Endothelial cell of umbilical vein (primary cell): ENCODE data around the gene MRPL33. TPM values are rescaled to one million over a fixed set of nuclear protein-coding genes. Genes with fewer than 3 reads are reported as not detected.

Source experiments
- BruUV-seq: library from RNA; stranded (reverse); fragments of 400-500 nt; replicated peaks from 2 replicates; lab custom pipeline; 2021; lab: Mats Ljungman, UMichigan
- CTCF ChIA-PET: fragments of 300-600, 350-600 bp; sonication (Branson Sonifier 250); formaldehyde crosslinking; loops from one replicate; lab custom pipeline; 2021; ENCODE audit warnings: antibody characterized with exemption, inconsistent platforms; lab: Charles Lee
- POLR2A ChIA-PET: fragments of 300-600, 350-600 bp; sonication (Branson Sonifier 250); formaldehyde crosslinking; loops from one replicate; lab custom pipeline; 2021; ENCODE audit warnings: antibody characterized with exemption, inconsistent platforms; lab: Charles Lee
- DNase-seq: peaks from one replicate; pipeline ENCODE4 v3.0.0-alpha.2; 2011; ENCODE audit warnings: low read depth, low spot score
- FAIRE-seq: peaks from 2 replicates; lab custom pipeline; 2011; peaks lifted over from hg19 to GRCh38; lab: Jason Lieb, UNC
- H2AFZ ChIP-seq: 2 replicates; pipeline ENCODE4 v1.6.0; 2012; ENCODE audit warnings: low read depth, low read length, control low read depth, inconsistent platforms
- H3K27ac ChIP-seq: 2 replicates; pipeline ENCODE4 v1.5.1; 2011; ENCODE audit warnings: low read depth, mild to moderate bottlenecking, control low read depth, low read length, moderate library complexity; ENCODE audit not compliant: insufficient read depth
- H3K27me3 ChIP-seq, 2 experiments: 2 replicates each; pipeline versions ENCODE4 v1.6.0 to v1.6.1; 2011; ENCODE audit warnings: low read length in 2 of 2, mixed read lengths in 1 of 2; ENCODE audit not compliant: control insufficient read depth in 2 of 2, insufficient read depth in 2 of 2
- H3K36me3 ChIP-seq, 2 experiments: 2 replicates in 1 of 2; 3 replicates in 1 of 2; pipeline ENCODE4 v1.5.1; 2011; ENCODE audit warnings: low read length in 2 of 2, mild to moderate bottlenecking in 1 of 2, moderate library complexity in 1 of 2; ENCODE audit not compliant: control insufficient read depth in 2 of 2, insufficient read depth in 2 of 2; ENCODE audit errors: extremely low read depth in 1 of 2
- H3K4me1 ChIP-seq: 3 replicates; pipeline ENCODE4 v1.5.1; 2011; ENCODE audit warnings: mild to moderate bottlenecking, low read length; ENCODE audit not compliant: control insufficient read depth, insufficient read depth; ENCODE audit errors: extremely low read depth
- H3K4me2 ChIP-seq: 2 replicates; pipeline ENCODE4 v1.6.1; 2011; ENCODE audit warnings: low read length, control low read depth, mixed read lengths; ENCODE audit not compliant: insufficient read depth
- H3K4me3 ChIP-seq, 3 experiments: fragments of 200-600 bp in 1 of 3; sonication (generic), shearing (Covaris generic) in 1 of 3; replicated peaks in 1 of 3; 2 replicates each; pipeline ENCODE4 v1.5.1; 2011 to 2016; ENCODE audit warnings: control low read depth in 3 of 3, low read length in 3 of 3, mild to moderate bottlenecking in 2 of 3, inconsistent platforms in 1 of 3, low read depth in 1 of 3, moderate library complexity in 1 of 3; ENCODE audit not compliant: insufficient read depth in 1 of 3
- H3K79me2 ChIP-seq: 2 replicates; pipeline ENCODE4 v1.6.0; 2012; ENCODE audit warnings: low read length, inconsistent platforms; ENCODE audit not compliant: control insufficient read depth, insufficient read depth
- H3K9ac ChIP-seq: replicated peaks from 2 replicates; pipeline ENCODE3; 2011; ENCODE audit warnings: low read length, control low read depth; ENCODE audit not compliant: insufficient read depth; ENCODE audit errors: extremely low read depth
- H3K9me1 ChIP-seq: replicated peaks from 3 replicates; pipeline ENCODE4 v1.6.0; 2011; ENCODE audit warnings: mild to moderate bottlenecking, low read length; ENCODE audit not compliant: control insufficient read depth, insufficient read depth; ENCODE audit errors: extremely low read depth
- H3K9me3 ChIP-seq: replicated peaks from 2 replicates; pipeline ENCODE4 v1.5.1; 2012; ENCODE audit warnings: low read length, inconsistent platforms; ENCODE audit not compliant: control insufficient read depth, insufficient read depth
- H4K20me1 ChIP-seq: replicated peaks from 2 replicates; pipeline ENCODE3; 2011; ENCODE audit warnings: mild to moderate bottlenecking, low read length; ENCODE audit not compliant: control insufficient read depth, insufficient read depth; ENCODE audit errors: extremely low read depth
- EZH2 ChIP-seq: IDR thresholded peaks from 2 replicates; pipeline ENCODE4 v1.6.1; 2012; ENCODE audit warnings: borderline replicate concordance, low read depth, mild to moderate bottlenecking, moderate library complexity, low read length, inconsistent platforms; ENCODE audit not compliant: severe bottlenecking
- FOS ChIP-seq: IDR thresholded peaks from 2 replicates; pipeline ENCODE4 v1.6.1; 2011; ENCODE audit warnings: mild to moderate bottlenecking, low read length, moderate library complexity, borderline replicate concordance; ENCODE audit not compliant: insufficient read depth
- GATA2 ChIP-seq: IDR thresholded peaks from 2 replicates; pipeline ENCODE4 v1.7.0; 2011; ENCODE audit warnings: low read depth, mild to moderate bottlenecking, moderate library complexity, mixed read lengths, low read length; ENCODE audit not compliant: insufficient read length, insufficient read depth
- JUN ChIP-seq: IDR thresholded peaks from 2 replicates; pipeline ENCODE4 v1.6.1; 2011; ENCODE audit warnings: borderline replicate concordance, low read depth; ENCODE audit not compliant: insufficient read length, insufficient read depth
- MAX ChIP-seq: IDR thresholded peaks from 2 replicates; pipeline ENCODE4 v1.6.1; 2011; ENCODE audit not compliant: insufficient read depth, insufficient read length
- MYC ChIP-seq: IDR thresholded peaks from one replicate; pipeline ENCODE4 v1.6.1; 2011; ENCODE audit warnings: mild to moderate bottlenecking, low read depth, low read length
- POLR2A ChIP-seq: IDR thresholded peaks from 2 replicates; pipeline ENCODE4 v1.6.1; 2012; ENCODE audit warnings: low read depth, mild to moderate bottlenecking, control low read depth, low read length
- POLR2AphosphoS5 ChIP-seq: IDR thresholded peaks from 2 replicates; pipeline ENCODE4 v1.6.1; 2012; ENCODE audit warnings: low read depth, mild to moderate bottlenecking, control low read depth, low read length, moderate library complexity; ENCODE audit not compliant: insufficient read depth
- dilution Hi-C: fragments of 300-500 bp; cut with MboI; formaldehyde crosslinking; loops from one replicate; pipeline ENCODE4 v1.15.0; 2019; ENCODE audit warnings: low sequenced_read_pairs; ENCODE audit not compliant: extremely low pct_ligation_motif_present
- intact Hi-C: fragments of 100-400 bp; cut with micrococcal nuclease; formaldehyde crosslinking; loops from one replicate; pipeline ENCODE4 v1.10.0; 2022
- polyA plus RNA-seq, 4 experiments: library from polyadenylated mRNA; depleted of rRNA in 3 of 4; stranded (reverse) in 3 of 4; unstranded in 1 of 4; fragments of >200 nt; gene quantifications; 2 replicates each; pipeline versions ENCODE4 v1.2.1 to v1.2.3, GENCODE V29; 2011 to 2012; ENCODE audit warnings: missing spikeins in 1 of 4
- total RNA-seq: library from RNA; stranded (reverse); gene quantifications from 2 replicates; pipeline ENCODE4 v1.2.3, GENCODE V29; 2021
- TF ChIP-seq, protein P1 (sequence below), 2 donors: IDR thresholded peaks; 1 replicate in 1 of 2; 2 replicates in 1 of 2; pipeline ENCODE4 v1.5.1; 2011; ENCODE audit warnings: low read length in 2 of 2, mild to moderate bottlenecking in 2 of 2, moderate library complexity in 2 of 2, control low read depth in 1 of 2, inconsistent platforms in 1 of 2, low read depth in 1 of 2; ENCODE audit not compliant: insufficient read depth in 1 of 2; ENCODE audit errors: extremely low read depth in 1 of 2

The MRPL33 gene
- total and polyA plus RNA-seq, 2 donors (not counting 3 experiments of a cell fraction or from before 2014, with no cell fraction given) = 36.1 to 97.4 TPM

- POLR2A ChIA-PET = no interaction called here
- CTCF ChIA-PET = interaction anchor here (0.9 to 2.9 kb wide), 32 partner anchors 9 to 715 kb away, joined by 3 to 20 read pairs (median 5); partner anchors contain the start of genes BABAM2 and RBKS
Measured at GRCh38 chr2:27754831-27755230, 16.7 kb upstream of the MRPL33 start.

DNA sequence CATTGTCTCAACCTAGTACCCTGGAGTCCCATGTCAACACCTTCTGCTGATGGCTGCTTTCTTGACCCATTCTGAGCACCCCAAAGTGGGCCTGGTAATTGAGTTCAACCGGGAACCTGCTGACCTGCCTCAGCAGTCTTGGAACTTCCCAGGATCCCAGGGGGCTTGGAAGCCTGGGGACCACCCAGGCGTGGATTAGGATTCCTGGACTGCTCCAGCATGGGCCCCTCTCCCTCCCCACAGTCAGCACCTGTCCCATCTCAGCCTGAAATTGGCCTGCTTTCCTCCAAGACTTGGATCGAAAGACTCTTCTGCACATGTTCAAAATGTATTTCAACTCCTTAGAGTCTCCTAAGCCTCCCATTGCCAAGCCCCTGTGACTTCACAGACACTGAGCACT is 15.4 kb upstream of the MRPL33 start:
- Histone ChIP-seq H3K4me2 (no peak overlapping the region), H2AFZ (no peak overlapping the region), H3K27ac (no peak overlapping the region), H3K9ac (no peak overlapping the region), H3K27me3 (no peaks in the 10 kb centered on the region), H3K9me3 (no peaks in the 10 kb centered on the region), H4K20me1 (no peaks in the 10 kb centered on the region), H3K4me1 (no peaks in the 10 kb centered on the region), H3K36me3 (no peaks in the 10 kb centered on the region), H3K79me2 (no peaks in the 10 kb centered on the region), H3K9me1 (no peaks in the 10 kb centered on the region), H3K4me3 (no peak overlapping the region)
- DNase-seq (no peak), FAIRE-seq (no peak)
- TF ChIP-seq FOS (no peak), MAX (no peak), POLR2A (no peak), MYC (no peak), EZH2 (no peak), POLR2AphosphoS5 (no peak), GATA2 (no peak), JUN (no peak)
- TF ChIP-seq, protein P1, sequence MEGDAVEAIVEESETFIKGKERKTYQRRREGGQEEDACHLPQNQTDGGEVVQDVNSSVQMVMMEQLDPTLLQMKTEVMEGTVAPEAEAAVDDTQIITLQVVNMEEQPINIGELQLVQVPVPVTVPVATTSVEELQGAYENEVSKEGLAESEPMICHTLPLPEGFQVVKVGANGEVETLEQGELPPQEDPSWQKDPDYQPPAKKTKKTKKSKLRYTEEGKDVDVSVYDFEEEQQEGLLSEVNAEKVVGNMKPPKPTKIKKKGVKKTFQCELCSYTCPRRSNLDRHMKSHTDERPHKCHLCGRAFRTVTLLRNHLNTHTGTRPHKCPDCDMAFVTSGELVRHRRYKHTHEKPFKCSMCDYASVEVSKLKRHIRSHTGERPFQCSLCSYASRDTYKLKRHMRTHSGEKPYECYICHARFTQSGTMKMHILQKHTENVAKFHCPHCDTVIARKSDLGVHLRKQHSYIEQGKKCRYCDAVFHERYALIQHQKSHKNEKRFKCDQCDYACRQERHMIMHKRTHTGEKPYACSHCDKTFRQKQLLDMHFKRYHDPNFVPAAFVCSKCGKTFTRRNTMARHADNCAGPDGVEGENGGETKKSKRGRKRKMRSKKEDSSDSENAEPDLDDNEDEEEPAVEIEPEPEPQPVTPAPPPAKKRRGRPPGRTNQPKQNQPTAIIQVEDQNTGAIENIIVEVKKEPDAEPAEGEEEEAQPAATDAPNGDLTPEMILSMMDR (IDR thresholded peaks at IDR 0.05; ENCODE audit: extremely low read depth in 1 of 2, insufficient read depth in 1 of 2, low read depth in 1 of 2, low read length in 2 of 2) = no peak
- ChIA-PET CTCF (interaction anchor here (0.8 to 2.7 kb wide), 2 partner anchors 398 to 697 kb away, joined by 3 to 20 read pairs; no protein-coding TSS in a partner anchor), POLR2A (no interaction called here)
- intact Hi-C loops = loop anchor here (10.0 kb wide), 1 partner anchor 809 kb away; no protein-coding TSS in a partner anchor
- no TSS peak for BruUV-seq
- dilution Hi-C loops = no loop called here

More at GRCh38 chr2:27754831-27755230, 16.7 kb upstream of the MRPL33 start:
- intact Hi-C loops = loop anchor here (1.0 to 10.0 kb wide), 9 partner anchors 32 to 810 kb away; partner anchors contain the start of genes BABAM2 and RBKS
- DNase-seq (no peak), FAIRE-seq (no peak)
- TF ChIP-seq GATA2 = no peak
- no peak for TF ChIP-seq MAX
- no peak for TF ChIP-seq POLR2A
- no peak for TF ChIP-seq JUN
- Histone ChIP-seq H3K9me1 (no peaks in the 10 kb centered on the region), H3K36me3 (no peaks in the 10 kb centered on the region), H3K4me3 (no peak overlapping the region), H3K9ac (no peak overlapping the region), H3K9me3 (no peaks in the 10 kb centered on the region), H4K20me1 (no peaks in the 10 kb centered on the region), H2AFZ (no peak overlapping the region), H3K79me2 (no peaks in the 10 kb centered on the region), H3K27ac (no peak overlapping the region), H3K4me2 (no peak overlapping the region), H3K4me1 (no peaks in the 10 kb centered on the region), H3K27me3 (no peaks in the 10 kb centered on the region)
- dilution Hi-C loops = no loop called here
- BruUV-seq = no TSS peak
